Vagina (tissue), 2 donors: ENCODE results near the gene CNOT2.

ENCODE experiments used
- CTCF ChIP-seq, 3 experiments: fragments of 450-650 bp in 2 of 3; fragments of 200-600 bp in 1 of 3; sonication (generic) in 1 of 3; IDR thresholded peaks; one replicate each; pipeline ENCODE4 v1.5.1; 2017 to 2019; ENCODE audit warnings: antibody characterized with exemption in 3 of 3, mild to moderate bottlenecking in 2 of 3, moderate library complexity in 2 of 3
- POLR2A ChIP-seq, 2 donors: fragments of 450-650 bp; IDR thresholded peaks; one replicate each; pipeline ENCODE4 v1.6.1; 2017; ENCODE audit warnings: antibody characterized with exemption in 2 of 2, mild to moderate bottlenecking in 2 of 2, moderate library complexity in 2 of 2
- POLR2AphosphoS5 ChIP-seq, 2 donors: sonication (generic); formaldehyde crosslinking; IDR thresholded peaks; one replicate each; pipeline ENCODE4 v1.9.0; 2017; ENCODE audit warnings: antibody characterized with exemption in 2 of 2, mild to moderate bottlenecking in 2 of 2, low read depth in 1 of 2; ENCODE audit not compliant: insufficient read depth in 1 of 2

- TF ChIP-seq CTCF (IDR thresholded peaks at IDR 0.05) (no peak), POLR2AphosphoS5 (IDR thresholded peaks at IDR 0.05; ENCODE audit: insufficient read depth in 1 of 2, low read depth in 1 of 2) (no peak), POLR2A (IDR thresholded peaks at IDR 0.05) (no peak)
These were observed 121.6 kb downstream of the CNOT2 start for GRCh38 chr12:70364695-70365397.
